ENCODE results near the gene HDAC6. TPM values are rescaled to one million over a fixed set of nuclear protein-coding genes. Genes with fewer than 3 reads are reported as not detected.

HDAC6 gene
- polyA plus RNA-seq, 1 donor (not counting 4 experiments of a cell fraction or from before 2014, with no cell fraction given), result 21.9 TPM

DNA sequence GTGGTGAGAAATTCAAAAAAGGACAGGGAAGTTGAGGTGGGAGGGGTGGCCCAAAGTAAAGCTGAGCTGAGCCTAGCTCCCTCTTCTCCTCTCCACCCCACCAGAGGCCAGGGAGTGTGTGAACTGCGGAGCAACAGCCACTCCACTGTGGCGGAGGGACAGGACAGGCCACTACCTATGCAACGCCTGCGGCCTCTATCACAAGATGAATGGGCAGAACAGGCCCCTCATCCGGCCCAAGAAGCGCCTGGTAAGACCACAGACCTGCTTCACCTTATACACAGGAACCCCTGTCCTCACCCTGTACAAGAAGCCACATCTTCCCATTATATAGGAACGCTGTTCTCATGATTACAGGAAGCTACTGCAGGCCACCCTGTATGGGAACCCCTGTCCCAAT is 9.6 kb upstream of the HDAC6 start:
- Histone ChIP-seq H3K9ac (ENCODE audit: control insufficient read depth, extremely low read depth, insufficient read depth, low read length) (no peak overlapping the region), H3K27me3 (ENCODE audit: control insufficient read depth, extremely low read depth, insufficient read depth, low read length) (peaks cover 7% of the 10 kb centered on the region), H2AFZ (ENCODE audit: control insufficient read depth, low read length) (no peak overlapping the region), H3K4me2 (ENCODE audit: control insufficient read depth, extremely low read depth, insufficient read depth, low read depth, low read length) (no peak overlapping the region), H3K79me2 (ENCODE audit: control insufficient read depth, insufficient read depth, low read length) (no peaks in the 10 kb centered on the region), H3K27ac (ENCODE audit: control insufficient read depth, insufficient read depth, low read length) (no peak overlapping the region), H3K9me1 (ENCODE audit: control insufficient read depth, extremely low read depth, insufficient read depth, low read length) (no peaks in the 10 kb centered on the region), H4K20me1 (ENCODE audit: control insufficient read depth, extremely low read depth, insufficient read depth, low read length) (no peaks in the 10 kb centered on the region), H3K4me3 (ENCODE audit: control insufficient read depth in 2 of 3, extremely low read depth in 1 of 3, insufficient read depth in 2 of 3, low read depth in 1 of 3, low read length in 3 of 3) (no peak overlapping the region), H3K9me3 (ENCODE audit: control insufficient read depth, low read depth, low read length) (no peaks in the 10 kb centered on the region), H3K36me3 (ENCODE audit: control insufficient read depth in 2 of 2, extremely low read depth in 1 of 2, insufficient read depth in 2 of 2, low read length in 2 of 2) (no peaks in the 10 kb centered on the region), H3K4me1 (ENCODE audit: control insufficient read depth, extremely low read depth, insufficient read depth, low read length) (no peaks in the 10 kb centered on the region)
- TF ChIP-seq, protein P1, sequence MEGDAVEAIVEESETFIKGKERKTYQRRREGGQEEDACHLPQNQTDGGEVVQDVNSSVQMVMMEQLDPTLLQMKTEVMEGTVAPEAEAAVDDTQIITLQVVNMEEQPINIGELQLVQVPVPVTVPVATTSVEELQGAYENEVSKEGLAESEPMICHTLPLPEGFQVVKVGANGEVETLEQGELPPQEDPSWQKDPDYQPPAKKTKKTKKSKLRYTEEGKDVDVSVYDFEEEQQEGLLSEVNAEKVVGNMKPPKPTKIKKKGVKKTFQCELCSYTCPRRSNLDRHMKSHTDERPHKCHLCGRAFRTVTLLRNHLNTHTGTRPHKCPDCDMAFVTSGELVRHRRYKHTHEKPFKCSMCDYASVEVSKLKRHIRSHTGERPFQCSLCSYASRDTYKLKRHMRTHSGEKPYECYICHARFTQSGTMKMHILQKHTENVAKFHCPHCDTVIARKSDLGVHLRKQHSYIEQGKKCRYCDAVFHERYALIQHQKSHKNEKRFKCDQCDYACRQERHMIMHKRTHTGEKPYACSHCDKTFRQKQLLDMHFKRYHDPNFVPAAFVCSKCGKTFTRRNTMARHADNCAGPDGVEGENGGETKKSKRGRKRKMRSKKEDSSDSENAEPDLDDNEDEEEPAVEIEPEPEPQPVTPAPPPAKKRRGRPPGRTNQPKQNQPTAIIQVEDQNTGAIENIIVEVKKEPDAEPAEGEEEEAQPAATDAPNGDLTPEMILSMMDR (optimal IDR thresholded peaks at IDR 0.05 in 1 of 3, IDR thresholded peaks at IDR 0.05 in 1 of 3, conservative IDR thresholded peaks at IDR 0.05 in 1 of 3; ENCODE audit: extremely low read depth in 1 of 3, insufficient read depth in 2 of 3, low read length in 3 of 3), result no peak
- TF ChIP-seq EZH2 (IDR thresholded peaks at IDR 0.05; ENCODE audit: low read length), result no peak
- DNase-seq (ENCODE audit: low read depth, low spot score) (no peak), FAIRE-seq (no peak)
- dilution Hi-C loops (cut with MboI; ENCODE audit: extremely low pct_ligation_motif_present, low sequenced_read_pairs), result no loop called here

DNA sequence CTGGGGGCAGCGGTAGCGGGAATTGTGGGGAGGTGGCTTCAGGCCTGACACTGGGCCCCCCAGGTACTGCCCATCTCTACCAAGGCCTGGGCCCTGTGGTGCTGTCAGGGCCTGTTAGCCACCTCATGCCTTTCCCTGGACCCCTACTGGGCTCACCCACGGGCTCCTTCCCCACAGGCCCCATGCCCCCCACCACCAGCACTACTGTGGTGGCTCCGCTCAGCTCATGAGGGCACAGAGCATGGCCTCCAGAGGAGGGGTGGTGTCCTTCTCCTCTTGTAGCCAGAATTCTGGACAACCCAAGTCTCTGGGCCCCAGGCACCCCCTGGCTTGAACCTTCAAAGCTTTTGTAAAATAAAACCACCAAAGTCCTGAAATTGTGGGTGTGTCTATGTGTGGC is 7.9 kb upstream of the HDAC6 start:
- TF ChIP-seq EZH2 (IDR thresholded peaks at IDR 0.05; ENCODE audit: low read length), result no peak
- TF ChIP-seq, protein P1 (optimal IDR thresholded peaks at IDR 0.05 in 1 of 3, IDR thresholded peaks at IDR 0.05 in 1 of 3, conservative IDR thresholded peaks at IDR 0.05 in 1 of 3; ENCODE audit: extremely low read depth in 1 of 3, insufficient read depth in 2 of 3, low read length in 3 of 3), result no peak
- Histone ChIP-seq H3K9me1 (ENCODE audit: control insufficient read depth, extremely low read depth, insufficient read depth, low read length) (no peaks in the 10 kb centered on the region), H3K27ac (ENCODE audit: control insufficient read depth, insufficient read depth, low read length) (no peak overlapping the region), H3K9me3 (ENCODE audit: control insufficient read depth, low read depth, low read length) (no peaks in the 10 kb centered on the region), H4K20me1 (ENCODE audit: control insufficient read depth, extremely low read depth, insufficient read depth, low read length) (no peaks in the 10 kb centered on the region), H3K27me3 (ENCODE audit: control insufficient read depth, extremely low read depth, insufficient read depth, low read length) (no peaks in the 10 kb centered on the region), H3K36me3 (ENCODE audit: control insufficient read depth in 2 of 2, extremely low read depth in 1 of 2, insufficient read depth in 2 of 2, low read length in 2 of 2) (no peaks in the 10 kb centered on the region), H3K79me2 (ENCODE audit: control insufficient read depth, insufficient read depth, low read length) (no peaks in the 10 kb centered on the region), H3K4me1 (ENCODE audit: control insufficient read depth, extremely low read depth, insufficient read depth, low read length) (no peaks in the 10 kb centered on the region), H3K4me2 (ENCODE audit: control insufficient read depth, extremely low read depth, insufficient read depth, low read depth, low read length) (no peak overlapping the region), H3K4me3 (ENCODE audit: control insufficient read depth in 2 of 3, extremely low read depth in 1 of 3, insufficient read depth in 2 of 3, low read depth in 1 of 3, low read length in 3 of 3) (no peak overlapping the region), H3K9ac (ENCODE audit: control insufficient read depth, extremely low read depth, insufficient read depth, low read length) (no peak overlapping the region), H2AFZ (ENCODE audit: control insufficient read depth, low read length) (no peak overlapping the region)
- no peak for DNase-seq (ENCODE audit: low read depth, low spot score)
- no peak for FAIRE-seq
- dilution Hi-C loops (cut with MboI; ENCODE audit: extremely low pct_ligation_motif_present, low sequenced_read_pairs), result no loop called here

Measured in keratinocyte (primary cell).